T-helper 22 cell (primary cell): ENCODE measurements around the gene SRGAP1.

ENCODE experiments used
- DNase-seq: peaks from one replicate; pipeline ENCODE4 v3.0.0-alpha.2; 2020; ENCODE audit warnings: low read depth

SRGAP1 gene

GRCh38 chr12:63907561-63907960, 63.1 kb downstream of the SRGAP1 start:
- DNase-seq: no peak

GRCh38 chr12:63909746-63910145, 65.2 kb downstream of the SRGAP1 start:
- DNase-seq: no peak

GRCh38 chr12:63911341-63911740, 66.8 kb downstream of the SRGAP1 start:
- no peak for DNase-seq

- DNase-seq: no peak
Measured at GRCh38 chr12:63912651-63913050, 68.2 kb downstream of the SRGAP1 start.

GRCh38 chr12:63913929-63914328, 69.4 kb downstream of the SRGAP1 start:
- DNase-seq: no peak

- no peak for DNase-seq
Measured at GRCh38 chr12:63915105-63915800, 70.8 kb downstream of the SRGAP1 start.

- no peak for DNase-seq
Measured at GRCh38 chr12:63916561-63917476, 72.3 kb downstream of the SRGAP1 start.

- DNase-seq: no peak
Measured at GRCh38 chr12:63917477-63917862, 73.0 kb downstream of the SRGAP1 start.

GRCh38 chr12:63917864-63918799, 73.6 kb downstream of the SRGAP1 start:
- DNase-seq: no peak

- DNase-seq: no peak
Measured at GRCh38 chr12:63918800-63919300, 74.3 kb downstream of the SRGAP1 start.

GRCh38 chr12:63919756-63920155, 75.3 kb downstream of the SRGAP1 start:
- no peak for DNase-seq

GRCh38 chr12:63921157-63921556, 76.7 kb downstream of the SRGAP1 start:
- no peak for DNase-seq

GRCh38 chr12:63922474-63922873, 78.0 kb downstream of the SRGAP1 start:
- DNase-seq: no peak

- DNase-seq: no peak
Measured at GRCh38 chr12:63924781-63925180, 80.3 kb downstream of the SRGAP1 start.

- DNase-seq: no peak
Measured at GRCh38 chr12:63927511-63927910, 83.0 kb downstream of the SRGAP1 start.

GRCh38 chr12:63928305-63928704, 83.8 kb downstream of the SRGAP1 start:
- DNase-seq: no peak

GRCh38 chr12:63929426-63929825, 84.9 kb downstream of the SRGAP1 start:
- DNase-seq: no peak

- DNase-seq: no peak
Measured at GRCh38 chr12:63930971-63931370, 86.5 kb downstream of the SRGAP1 start.

GRCh38 chr12:63931703-63932102, 87.2 kb downstream of the SRGAP1 start:
- DNase-seq: no peak

- no peak for DNase-seq
Measured at GRCh38 chr12:63934936-63935335, 90.4 kb downstream of the SRGAP1 start.

GRCh38 chr12:63935361-63935760, 90.9 kb downstream of the SRGAP1 start:
- DNase-seq: no peak
